Panc1 (cell line): Measurements from ENCODE around the gene RNF182. TPM values are rescaled to one million over a fixed set of nuclear protein-coding genes. Genes with fewer than 3 reads are reported as not detected.
A peak's percentile ranks its signal among the peaks of the same experiment; 100 is the strongest.

Experiments
- ATAC-seq: fragments of 200-7000 bp; cut with Tn5 transposase; 2 replicates; pipeline ENCODE4 v1.9.1; 2020; ENCODE audit warnings: mild to moderate bottlenecking, moderate library complexity
- BruUV-seq: library from RNA; stranded (reverse); fragments of 400-500 nt; replicated peaks from 2 replicates; lab custom pipeline; 2021; lab: Mats Ljungman, UMichigan
- CTCF ChIA-PET: fragments of 300-600 bp; sonication (Branson Sonifier 250); formaldehyde crosslinking; loops from one replicate; lab custom pipeline; 2022; ENCODE audit warnings: antibody characterized with exemption; lab: Charles Lee
- POLR2A ChIA-PET: fragments of 300-600 bp; sonication (Branson Sonifier 250); formaldehyde crosslinking; loops from one replicate; lab custom pipeline; 2022; ENCODE audit warnings: antibody characterized with exemption; lab: Charles Lee
- DNase-seq: peaks from one replicate; pipeline ENCODE4 v3.0.0-alpha.2; 2010; ENCODE audit warnings: low read depth, low spot score
- H3K27ac ChIP-seq: 2 replicates; pipeline ENCODE4 v1.5.1; 2011; ENCODE audit warnings: mild to moderate bottlenecking, low read length, inconsistent platforms
- H3K27me3 ChIP-seq: fragments of 200-500 bp; sonication (Bioruptor generic); 2 replicates; pipeline ENCODE4 v1.6.0; 2014; ENCODE audit warnings: low read length, inconsistent platforms; ENCODE audit not compliant: control insufficient read depth, insufficient read depth
- H3K36me3 ChIP-seq: fragments of 200-500 bp; sonication (Bioruptor generic); 2 replicates; pipeline ENCODE4 v1.5.1; 2014; ENCODE audit warnings: inconsistent platforms, mild to moderate bottlenecking, low read length, moderate library complexity; ENCODE audit not compliant: control insufficient read depth, insufficient read depth
- H3K4me1 ChIP-seq: 2 replicates; pipeline ENCODE4 v1.5.1; 2011; ENCODE audit warnings: inconsistent platforms, mild to moderate bottlenecking, low read length, moderate library complexity; ENCODE audit not compliant: control insufficient read depth, insufficient read depth
- H3K4me3 ChIP-seq, 2 experiments: 2 replicates each; pipeline ENCODE4 v1.5.1; 2011 to 2012; ENCODE audit warnings: low read depth in 2 of 2, low read length in 2 of 2, mild to moderate bottlenecking in 2 of 2, inconsistent platforms in 1 of 2, moderate library complexity in 1 of 2
- H3K9me3 ChIP-seq: fragments of 200-500 bp; sonication (Bioruptor generic); 2 replicates; pipeline ENCODE4 v1.5.1; 2014; ENCODE audit warnings: low read depth, mild to moderate bottlenecking, inconsistent platforms, low read length, moderate library complexity; ENCODE audit not compliant: control insufficient read depth, insufficient read depth
- CTCF ChIP-seq: fragments of 450-650 bp; IDR thresholded peaks from 2 replicates; pipeline ENCODE4 v1.5.1; 2017; ENCODE audit warnings: mild to moderate bottlenecking
- POLR2AphosphoS5 ChIP-seq: IDR thresholded peaks from 2 replicates; pipeline ENCODE4 v1.6.1; 2012; ENCODE audit warnings: mild to moderate bottlenecking, low read depth, low read length, moderate library complexity
- REST ChIP-seq, 2 experiments: IDR thresholded peaks; 2 replicates each; pipeline ENCODE4 v1.6.1; 2011 to 2012; ENCODE audit warnings: low read depth in 2 of 2, control low read depth in 1 of 2, low read length in 1 of 2, mild to moderate bottlenecking in 1 of 2, moderate library complexity in 1 of 2; ENCODE audit not compliant: insufficient read depth in 1 of 2
- SIN3A ChIP-seq: IDR thresholded peaks from 2 replicates; pipeline ENCODE4 v1.6.1; 2012; ENCODE audit warnings: low read depth, mild to moderate bottlenecking, low read length, moderate library complexity, borderline replicate concordance; ENCODE audit not compliant: insufficient read depth
- TCF7L2 ChIP-seq: IDR thresholded peaks from 2 replicates; pipeline ENCODE4 v1.6.1; 2011; ENCODE audit warnings: mild to moderate bottlenecking, low read depth, low read length, inconsistent platforms
- in situ Hi-C: cut with HindIII; loops from 2 replicates; pipeline ENCODE4 v1.10.0; 2016; ENCODE audit warnings: low sequenced_read_pairs, low pct_unique_long_range_greater_than_20kb
- intact Hi-C: fragments of 100-400 bp; cut with micrococcal nuclease; formaldehyde crosslinking; loops from one replicate; pipeline ENCODE4 v1.10.0; 2022; ENCODE audit not compliant: unreplicated experiment
- total RNA-seq: library from RNA; stranded (reverse); gene quantifications from one replicate; pipeline ENCODE4 v1.2.1, GENCODE V29; 2021; ENCODE audit not compliant: unreplicated experiment

The RNF182 gene
- total RNA-seq, 1 experiment from 2014 or later: 22.2 TPM

- no peaks in the 10 kb centered on the region for H3K27me3 ChIP-seq
- BruUV-seq: no TSS peak
- H3K4me3 ChIP-seq: no peak overlapping the region
- ATAC-seq (no peak), DNase-seq (no peak)
- peaks cover 2% of the 10 kb centered on the region; the same call in 1 of the 2 replicates for H3K9me3 ChIP-seq
- intact Hi-C loops (no loop called here), in situ Hi-C loops (no loop called here)
- peaks cover 17% of the 10 kb centered on the region for H3K4me1 ChIP-seq
- TF ChIP-seq POLR2AphosphoS5 (no peak), SIN3A (no peak), CTCF (no peak), TCF7L2 (no peak), REST (IDR thresholded peaks at IDR 0.05; ENCODE audit: insufficient read depth in 1 of 2, low read depth in 2 of 2, low read length in 1 of 2) (no peak)
- H3K27ac ChIP-seq: no peak overlapping the region
- POLR2A ChIA-PET: no interaction called here
- no peaks in the 10 kb centered on the region for H3K36me3 ChIP-seq
- CTCF ChIA-PET: no interaction called here
Observed at GRCh38 chr6:13998356-13998755, 73.6 kb downstream of the RNF182 start.

- peak; percentile 66 for ATAC-seq
- Histone ChIP-seq H3K4me3 (peak overlapping the region in 1 of 2 experiments; percentile 55; a peak in 2 of 4 replicates), H3K27me3 (no peaks in the 10 kb centered on the region), H3K27ac (peak overlapping the region; percentile 53), H3K36me3 (no peaks in the 10 kb centered on the region), H3K9me3 (peaks cover 9% of the 10 kb centered on the region; the same call in 1 of the 2 replicates), H3K4me1 (peaks cover 17% of the 10 kb centered on the region)
- ChIA-PET POLR2A (no interaction called here), CTCF (no interaction called here)
- no peak for DNase-seq
- in situ Hi-C loops (no loop called here), intact Hi-C loops (no loop called here)
- TF ChIP-seq POLR2AphosphoS5 (no peak), TCF7L2 (no peak), REST (IDR thresholded peaks at IDR 0.05; ENCODE audit: insufficient read depth in 1 of 2, low read depth in 2 of 2, low read length in 1 of 2) (no peak), SIN3A (no peak), CTCF (no peak)
- BruUV-seq: no TSS peak
Observed at GRCh38 chr6:14000901-14001300, 76.1 kb downstream of the RNF182 start.
